Mesothelial cell of epicardium (in vitro differentiated cells): ENCODE results near the gene GRM8. TPM values are rescaled to one million over a fixed set of nuclear protein-coding genes. Genes with fewer than 3 reads are reported as not detected.

Source experiments
- DNase-seq, 2 experiments: peaks; one replicate each; pipeline ENCODE4 v3.0.0; 2021; ENCODE audit warnings: low spot score in 2 of 2; ENCODE audit not compliant: unreplicated experiment in 2 of 2
- H3K27ac Mint-ChIP-seq: 2 replicates; pipeline ENCODE4 v1.8.0; 2021; ENCODE audit warnings: mixed read lengths
- H3K27me3 Mint-ChIP-seq: 2 replicates; pipeline ENCODE4 v1.8.0; 2021; ENCODE audit warnings: low read depth, mixed read lengths
- H3K36me3 Mint-ChIP-seq: 2 replicates; pipeline ENCODE4 v1.8.0; 2021; ENCODE audit warnings: mixed read lengths
- H3K4me1 Mint-ChIP-seq: 2 replicates; pipeline ENCODE4 v1.8.0; 2021; ENCODE audit warnings: mixed read lengths
- H3K4me3 Mint-ChIP-seq: 2 replicates; pipeline ENCODE4 v1.8.0; 2021; ENCODE audit warnings: mild to moderate bottlenecking, moderate library complexity, mixed read lengths
- H3K9me3 Mint-ChIP-seq: 2 replicates; pipeline ENCODE4 v1.8.0; 2021; ENCODE audit warnings: mixed read lengths
- CTCF ChIP-seq: fragments of 200-600 bp; sonication (generic); IDR thresholded peaks from one replicate; pipeline ENCODE4 v1.5.0; 2021; ENCODE audit warnings: antibody characterized with exemption; ENCODE audit not compliant: unreplicated experiment
- total RNA-seq: library from RNA; stranded (reverse); gene quantifications from 3 replicates; pipeline ENCODE4 v1.2.1, GENCODE V29; 2021

GRM8 gene
- total RNA-seq, 1 donor from 2014 or later, result 1.0 TPM

GRCh38 chr7:126696256-126697038 lies 556.3 kb downstream of the GRM8 start:
- Mint-ChIP-seq H3K4me1 (peaks cover 12% of the 10 kb centered on the region), H3K27me3 (peaks cover 11% of the 10 kb centered on the region), H3K36me3 (no peaks in the 10 kb centered on the region), H3K9me3 (no peaks in the 10 kb centered on the region), H3K4me3 (no peak overlapping the region), H3K27ac (no peak overlapping the region)
- TF ChIP-seq CTCF, result no peak
- DNase-seq, result no peak

- H3K4me3 Mint-ChIP-seq, result no peak overlapping the region
- H3K9me3 Mint-ChIP-seq, result peaks cover 8% of the 10 kb centered on the region
- H3K36me3 Mint-ChIP-seq, result peaks cover 2% of the 10 kb centered on the region
- no peak for TF ChIP-seq CTCF
- peaks cover 6% of the 10 kb centered on the region for H3K27me3 Mint-ChIP-seq
- DNase-seq, result no peak
- no peak overlapping the region for H3K27ac Mint-ChIP-seq
- H3K4me1 Mint-ChIP-seq, result no peaks in the 10 kb centered on the region
Observed at GRCh38 chr7:126690848-126691751, 561.6 kb downstream of the GRM8 start.

- DNase-seq, result no peak
- Mint-ChIP-seq H3K36me3 (peaks cover 2% of the 10 kb centered on the region), H3K27me3 (peaks cover 2% of the 10 kb centered on the region), H3K27ac (no peak overlapping the region), H3K4me1 (no peaks in the 10 kb centered on the region), H3K9me3 (peaks cover 8% of the 10 kb centered on the region), H3K4me3 (no peak overlapping the region)
- TF ChIP-seq CTCF, result no peak
Observed at GRCh38 chr7:126690104-126690503, 562.6 kb downstream of the GRM8 start.

- DNase-seq, result no peak
- no peak overlapping the region for H3K4me3 Mint-ChIP-seq
Observed at GRCh38 chr7:126689037-126689436, 563.7 kb downstream of the GRM8 start.

GRCh38 chr7:126686474-126686873 lies 566.3 kb downstream of the GRM8 start:
- Mint-ChIP-seq H3K4me1 (no peaks in the 10 kb centered on the region), H3K9me3 (peaks cover 8% of the 10 kb centered on the region), H3K4me3 (no peak overlapping the region), H3K36me3 (peaks cover 2% of the 10 kb centered on the region), H3K27ac (no peak overlapping the region), H3K27me3 (peaks cover 2% of the 10 kb centered on the region)
- no peak for DNase-seq
- TF ChIP-seq CTCF, result no peak

More at GRCh38 chr7:126689037-126689436, 563.7 kb downstream of the GRM8 start:
- Mint-ChIP-seq H3K27me3 (peaks cover 2% of the 10 kb centered on the region), H3K36me3 (peaks cover 2% of the 10 kb centered on the region), H3K4me1 (no peaks in the 10 kb centered on the region), H3K9me3 (peaks cover 8% of the 10 kb centered on the region), H3K27ac (no peak overlapping the region)
- no peak for TF ChIP-seq CTCF
